AG08395 (cell line): ENCODE data around the gene LSM10.

Experiments
- DNase-seq: peaks from one replicate; pipeline ENCODE4 v3.0.0; 2012; ENCODE audit warnings: mixed read lengths, low spot score

The LSM10 gene

GRCh38 chr1:36383240-36383639 is 14.5 kb downstream of the LSM10 start:
- no peak for DNase-seq

DNA sequence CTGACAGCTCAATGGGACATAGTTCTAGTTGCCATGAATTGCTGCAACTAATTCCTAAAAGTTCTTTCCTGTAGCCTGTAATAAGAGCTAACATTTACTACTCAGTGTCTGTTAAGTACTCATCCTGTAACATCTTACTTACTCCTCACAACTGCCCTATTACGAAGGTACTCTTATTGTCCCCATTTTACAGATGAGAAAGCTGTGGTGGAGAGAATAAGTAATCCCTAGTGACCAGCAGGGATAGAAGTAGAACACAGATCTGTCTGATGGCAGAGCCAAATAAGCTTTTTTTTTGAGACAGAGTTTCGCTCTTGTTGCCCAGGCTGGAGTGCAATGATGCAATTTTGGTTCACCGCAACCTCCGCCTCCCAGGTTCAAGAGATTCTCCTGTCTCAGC is 15.0 kb downstream of the LSM10 start:
- DNase-seq, result no peak

DNA sequence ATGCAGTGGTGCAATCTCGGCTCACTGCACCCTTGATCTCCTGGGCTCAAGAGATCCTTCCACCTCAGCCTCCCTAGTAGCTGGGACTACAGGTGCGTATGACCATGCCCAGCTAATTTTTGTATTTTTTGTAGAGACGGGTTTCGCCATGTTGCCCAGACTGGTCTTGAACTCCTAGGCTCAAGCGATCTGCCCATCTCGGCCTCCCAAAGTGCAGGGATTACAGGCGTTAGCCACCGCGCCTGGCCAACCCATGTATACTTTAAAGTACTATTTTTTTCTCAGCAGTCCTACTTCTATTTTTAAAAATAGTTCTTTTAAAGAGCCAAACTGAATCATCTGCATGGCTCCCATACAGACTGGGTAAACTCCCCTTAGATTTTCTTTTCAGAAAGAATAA is 15.5 kb downstream of the LSM10 start:
- no peak for DNase-seq

DNA sequence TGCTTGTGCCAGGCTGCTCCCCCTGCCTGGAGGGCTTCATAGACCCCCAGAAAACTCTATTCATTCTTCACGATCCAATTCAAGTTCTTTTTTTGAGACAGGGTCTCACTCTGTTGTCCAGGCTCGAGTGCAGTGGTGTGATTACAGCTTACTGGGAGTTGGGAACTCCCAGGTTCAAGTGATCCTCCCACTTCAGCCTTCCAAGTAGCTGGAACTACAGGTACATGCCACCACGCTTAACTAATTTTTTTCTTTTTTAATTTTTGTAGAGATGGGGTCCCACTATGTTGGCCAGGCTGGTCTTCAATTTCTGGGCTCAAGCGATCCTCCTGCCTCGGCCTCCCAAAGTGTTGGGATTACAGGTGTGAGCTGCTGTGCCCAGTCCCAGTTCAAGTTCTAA is 16.3 kb downstream of the LSM10 start:
- no peak for DNase-seq

DNA sequence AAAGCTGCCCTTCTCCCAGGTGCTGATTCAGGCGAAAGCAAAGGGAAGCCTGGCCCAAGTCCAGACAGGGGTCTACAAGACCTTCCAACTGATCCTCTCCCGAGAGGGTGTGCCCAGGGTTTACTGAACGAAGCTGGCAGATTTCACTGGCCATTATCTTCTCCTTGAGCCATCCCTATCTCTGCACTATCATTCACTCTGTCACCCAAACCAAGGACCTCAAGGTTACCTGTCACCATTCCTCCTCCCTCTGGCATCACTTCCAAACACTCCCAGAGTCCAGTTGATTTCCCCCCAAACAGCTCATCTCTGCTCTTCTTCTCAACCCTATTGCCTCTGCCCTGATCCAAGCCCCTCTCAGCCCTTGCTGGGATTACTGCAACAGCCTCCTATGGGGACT is 16.9 kb downstream of the LSM10 start:
- no peak for DNase-seq

- no peak for DNase-seq
These were observed 17.5 kb downstream of the LSM10 start for GRCh38 chr1:36380143-36380619.

DNA sequence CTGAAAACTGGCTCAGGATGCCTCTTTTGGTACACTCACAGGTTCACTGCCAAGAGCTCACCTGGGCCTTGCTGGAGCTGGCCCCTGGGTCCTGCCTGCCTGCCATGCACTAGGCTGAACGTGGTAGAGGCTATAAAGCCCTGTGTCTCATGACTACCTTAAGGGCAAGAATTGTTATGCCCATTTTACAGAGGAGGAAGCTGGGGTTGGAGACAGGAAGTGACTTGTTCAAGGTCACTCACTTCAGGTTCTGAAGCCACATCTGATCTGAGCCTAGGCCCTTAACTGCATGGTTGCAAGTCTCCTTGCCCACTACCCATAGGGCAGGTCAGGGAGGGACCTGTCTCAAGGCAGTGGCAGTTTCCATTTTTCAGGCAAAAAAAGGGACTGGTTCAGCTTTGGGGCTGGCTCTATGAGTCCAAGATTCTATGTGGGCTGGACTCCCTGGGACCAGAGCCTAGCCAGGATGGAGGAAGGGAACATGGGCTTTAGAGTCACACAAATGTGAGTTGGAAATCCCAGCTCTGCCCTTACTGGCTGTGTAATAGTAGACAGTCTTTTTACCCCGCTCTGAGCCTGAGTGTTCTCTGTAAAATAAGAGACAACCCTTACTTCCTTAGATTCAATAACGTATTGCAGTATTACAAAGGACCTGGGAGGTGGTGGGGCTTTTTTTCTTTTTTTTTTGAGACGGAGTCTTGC is 19.8 kb downstream of the LSM10 start:
- no peak for DNase-seq

GRCh38 chr1:36372617-36373016 is 25.1 kb downstream of the LSM10 start:
- DNase-seq, result no peak

- peak; percentile 80 for DNase-seq
These were observed 28.4 kb downstream of the LSM10 start for GRCh38 chr1:36369061-36369861.

DNA sequence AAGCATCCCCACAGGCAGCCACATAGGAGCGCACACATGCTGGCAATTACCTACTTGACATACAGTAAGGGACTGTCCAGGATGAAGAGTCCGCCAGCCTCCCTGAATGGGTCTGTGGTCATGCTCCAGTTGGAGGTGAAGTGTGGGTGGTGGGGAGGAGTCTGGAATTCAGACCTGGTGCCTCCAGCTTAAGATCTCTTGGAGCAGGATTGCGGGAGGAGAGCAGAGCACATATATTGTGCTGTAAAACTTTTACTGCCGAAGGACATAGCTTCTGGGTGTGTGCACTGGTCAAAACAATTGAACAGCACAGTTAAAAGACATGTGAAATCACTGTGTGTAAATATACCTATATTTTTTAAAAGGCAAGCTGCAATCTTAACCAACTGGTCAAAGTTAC is 29.9 kb downstream of the LSM10 start:
- no peak for DNase-seq

GRCh38 chr1:36367066-36367465 is 30.6 kb downstream of the LSM10 start:
- DNase-seq, result no peak

GRCh38 chr1:36366091-36366661 is 31.5 kb downstream of the LSM10 start:
- DNase-seq, result peak; percentile 54

DNA sequence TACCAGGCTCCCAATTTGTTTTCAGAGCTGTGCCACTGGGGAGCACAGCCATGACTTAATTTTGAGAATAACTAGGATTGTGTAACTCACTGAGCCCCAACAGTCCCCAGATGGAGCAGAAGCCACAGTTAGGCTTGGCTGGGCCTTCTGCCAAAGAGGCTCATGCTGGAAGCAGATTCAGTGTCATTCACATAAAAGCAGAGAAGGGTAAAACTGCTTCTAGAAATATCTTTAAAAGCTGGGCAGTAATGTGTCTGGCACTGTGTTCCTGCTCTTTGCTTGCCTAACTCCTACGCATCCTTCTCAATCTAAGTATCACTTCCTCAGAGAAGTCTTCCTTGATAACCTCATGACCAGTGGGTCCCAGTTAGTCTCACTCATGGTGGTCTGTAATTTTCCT is 32.3 kb downstream of the LSM10 start:
- peak; percentile 73 for DNase-seq

- DNase-seq, result no peak
These were observed 37.7 kb downstream of the LSM10 start for GRCh38 chr1:36359911-36360550.

DNA sequence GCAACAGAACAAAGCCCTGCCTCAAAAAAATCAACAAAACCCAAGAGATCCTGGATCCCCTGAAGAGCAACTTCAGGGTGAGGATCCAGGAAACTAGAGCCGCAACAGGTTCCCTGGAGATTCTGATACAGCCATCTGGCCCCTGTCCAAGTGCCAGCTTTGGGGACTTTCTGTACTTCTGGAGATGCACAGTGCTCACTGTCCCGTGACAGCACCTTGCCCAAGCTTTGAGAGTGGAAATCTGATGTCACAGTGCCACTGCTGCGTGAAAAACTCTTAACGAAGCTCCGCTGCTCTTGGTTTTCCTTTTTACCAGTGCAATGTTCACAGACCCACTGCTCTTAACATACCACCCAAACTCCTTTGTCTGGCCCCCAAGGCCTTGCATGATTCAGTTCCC is 38.3 kb downstream of the LSM10 start:
- no peak for DNase-seq

GRCh38 chr1:36358514-36359084 is 39.1 kb downstream of the LSM10 start:
- DNase-seq, result no peak

DNA sequence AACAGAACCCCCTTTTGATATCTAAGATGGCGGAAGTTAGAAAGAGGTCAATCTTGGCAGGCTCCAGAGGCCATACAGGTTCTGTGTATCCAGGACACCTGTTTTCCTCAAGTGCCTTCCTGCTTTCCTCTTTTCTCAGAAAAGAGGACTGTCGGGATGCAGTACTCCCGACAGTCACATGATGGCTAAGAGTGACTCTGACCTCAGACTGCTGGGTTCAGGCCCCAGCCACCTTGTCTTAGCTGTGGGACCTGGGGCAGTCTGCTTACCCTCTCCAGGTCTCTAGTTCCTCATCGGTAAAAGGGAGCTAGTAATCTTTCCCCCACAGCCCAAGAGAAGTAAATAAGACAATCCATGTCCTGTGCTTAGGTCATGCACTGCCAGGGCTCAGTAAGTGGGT is 41.9 kb downstream of the LSM10 start:
- DNase-seq, result no peak

DNA sequence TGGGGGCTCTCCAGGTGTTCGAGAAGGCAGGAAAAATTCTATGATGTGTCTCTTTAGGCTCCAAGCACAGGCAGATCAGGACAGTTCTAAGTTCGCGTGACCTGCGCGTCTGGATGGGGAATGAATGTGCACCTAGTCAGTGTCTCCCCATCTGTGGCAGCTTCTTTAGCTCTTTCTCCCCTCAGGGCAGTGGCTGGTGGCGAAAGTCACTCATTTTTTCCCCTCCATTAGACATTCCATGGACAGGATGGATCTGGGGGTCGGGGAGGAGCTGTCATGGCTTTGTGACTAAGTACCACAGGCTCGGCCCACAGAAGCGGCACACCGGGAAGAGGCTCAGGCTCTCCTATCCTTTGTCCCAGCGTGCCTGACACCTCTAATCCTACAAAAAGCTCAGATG is 43.2 kb downstream of the LSM10 start:
- no peak for DNase-seq

DNA sequence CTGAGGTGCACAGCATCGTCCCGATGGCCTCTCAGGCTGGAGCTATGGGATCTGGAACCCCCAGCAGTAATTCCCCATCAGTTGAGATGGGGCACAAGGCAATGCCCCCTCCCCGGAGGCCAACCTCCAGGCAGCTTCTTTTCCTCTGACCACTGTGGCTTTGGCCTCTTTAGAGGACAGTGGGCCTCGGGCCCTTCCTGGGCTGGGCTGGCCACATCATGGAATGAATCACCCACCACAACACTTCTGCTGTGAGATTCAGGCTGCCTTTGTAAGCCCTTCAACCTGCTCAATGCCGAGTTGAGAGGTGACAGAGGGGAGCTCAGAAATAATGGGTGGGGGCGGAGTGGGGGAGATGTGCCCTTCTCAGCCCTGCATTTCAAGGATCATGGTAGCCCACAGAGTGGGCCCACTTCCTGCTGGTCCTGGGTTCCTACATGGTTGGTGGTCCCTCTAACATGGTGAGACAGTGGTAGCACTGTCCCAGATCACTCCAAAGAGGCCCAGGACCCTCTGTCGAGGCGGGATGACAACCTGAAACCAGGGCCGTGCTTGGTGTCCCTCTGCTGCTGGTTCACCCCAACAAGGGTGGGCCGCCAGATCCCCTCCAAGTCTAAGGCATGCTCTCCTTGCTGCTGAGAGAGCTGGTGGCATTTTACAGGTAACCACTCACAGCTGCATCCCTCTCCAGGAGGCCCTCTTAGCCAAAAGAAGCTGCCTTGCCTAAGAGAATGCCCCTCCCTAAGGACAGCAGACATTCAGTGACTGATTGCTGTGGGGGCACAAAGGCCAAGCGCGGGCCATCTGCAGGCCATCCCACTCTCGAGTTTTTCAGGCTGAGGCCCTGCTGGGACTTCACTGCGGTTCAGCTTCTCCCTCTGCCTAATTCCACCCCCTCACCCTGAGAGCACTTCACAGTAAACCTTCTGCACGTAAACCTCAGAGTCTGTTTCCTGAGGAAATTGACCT is 44.5 kb downstream of the LSM10 start:
- DNase-seq, result peak; percentile 74

DNA sequence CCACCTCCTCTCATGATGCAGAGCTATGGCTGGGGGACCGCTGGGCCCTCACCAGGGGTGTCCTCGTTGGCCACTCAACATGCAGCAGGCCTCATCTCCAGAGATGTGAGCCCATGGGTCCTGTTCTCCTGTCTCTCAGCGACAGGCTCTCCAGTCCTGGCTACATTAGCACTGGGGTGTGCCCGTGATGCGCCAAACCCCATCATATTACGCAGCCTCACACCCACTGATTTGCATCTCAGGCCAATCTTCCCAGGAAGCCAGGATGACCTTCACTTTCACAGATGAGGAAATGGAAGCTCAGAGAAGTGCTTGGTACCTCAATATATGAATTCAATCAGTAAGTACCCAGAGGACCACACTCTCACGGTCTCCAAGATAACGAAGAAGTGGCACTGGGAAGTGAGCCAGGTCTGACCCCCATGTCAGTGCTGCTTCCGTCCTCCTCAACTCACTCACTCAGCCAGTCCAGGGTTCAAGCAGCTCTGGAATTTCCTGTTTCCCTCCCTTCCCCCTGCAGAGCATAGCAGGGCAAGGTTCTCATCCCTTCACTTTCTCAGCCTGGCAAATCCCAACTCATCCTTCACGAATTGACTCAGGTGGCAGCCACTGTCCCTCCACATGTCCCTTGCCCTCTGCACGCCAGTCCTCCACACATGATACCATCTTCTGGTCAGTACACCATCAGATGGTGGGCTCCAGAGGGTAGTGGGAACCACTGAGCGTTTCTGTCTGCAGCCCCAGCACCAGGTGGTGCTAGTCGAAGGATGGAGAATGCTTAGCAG is 45.4 kb downstream of the LSM10 start:
- DNase-seq, result no peak
